UCSD-AML1 (cell line): ENCODE results near the gene FBXO5.
A peak's percentile ranks its signal among the peaks of the same experiment; 100 is the strongest.
"Not testable (repeated sequence)": the region's sequence is repeated elsewhere in the genome, so short reads cannot be mapped to it uniquely, and the experiment has no call there.

Source experiments
- DNase-seq: peaks from one replicate; lab custom pipeline; 2025; ENCODE audit not compliant: unreplicated experiment; lab: John Stamatoyannopoulos, UW

FBXO5 gene, protein sequence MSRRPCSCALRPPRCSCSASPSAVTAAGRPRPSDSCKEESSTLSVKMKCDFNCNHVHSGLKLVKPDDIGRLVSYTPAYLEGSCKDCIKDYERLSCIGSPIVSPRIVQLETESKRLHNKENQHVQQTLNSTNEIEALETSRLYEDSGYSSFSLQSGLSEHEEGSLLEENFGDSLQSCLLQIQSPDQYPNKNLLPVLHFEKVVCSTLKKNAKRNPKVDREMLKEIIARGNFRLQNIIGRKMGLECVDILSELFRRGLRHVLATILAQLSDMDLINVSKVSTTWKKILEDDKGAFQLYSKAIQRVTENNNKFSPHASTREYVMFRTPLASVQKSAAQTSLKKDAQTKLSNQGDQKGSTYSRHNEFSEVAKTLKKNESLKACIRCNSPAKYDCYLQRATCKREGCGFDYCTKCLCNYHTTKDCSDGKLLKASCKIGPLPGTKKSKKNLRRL

DNA sequence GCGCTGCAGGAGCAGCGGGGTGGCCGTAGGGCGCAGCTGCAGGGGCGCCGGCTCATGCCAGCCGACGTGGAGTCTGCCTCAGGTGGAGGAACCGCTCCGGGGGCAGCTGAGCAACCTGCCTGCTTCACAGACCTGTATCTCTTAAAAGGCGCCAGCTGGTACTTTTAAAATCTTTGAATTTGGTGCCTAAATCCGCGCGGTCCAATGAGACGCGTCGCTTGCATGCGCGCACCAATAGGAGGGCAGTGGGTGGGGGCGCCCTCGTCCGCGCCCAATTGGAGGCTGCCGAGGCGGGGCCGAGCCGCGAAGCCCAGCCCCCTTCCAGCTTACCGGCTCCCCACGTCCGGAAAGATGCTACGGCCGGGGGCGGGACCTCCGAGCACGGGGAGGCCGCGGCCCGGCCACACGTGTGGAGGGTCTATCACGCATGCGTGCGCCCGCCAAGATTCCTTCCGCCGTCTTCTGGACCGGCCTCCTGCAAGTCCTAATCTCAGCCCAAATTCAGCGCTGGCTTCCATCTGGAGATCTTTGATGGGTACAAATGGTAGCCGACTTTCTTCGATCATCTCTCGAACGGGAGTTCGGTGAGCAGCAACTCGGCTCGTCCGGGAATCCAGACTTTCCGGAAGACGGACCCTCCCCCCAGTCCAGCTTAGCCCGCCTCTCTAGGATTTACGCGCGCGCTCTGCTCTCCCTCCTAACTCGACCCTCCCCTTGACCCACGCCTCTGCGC lies at the start of gene FBXO5:
Gene FBXO5, minus strand, starts transcription at position 138 of the 733 bp plus-strand sequence. Its CDS starts 82 bp downstream, at position 56.
- DNase-seq = peak; percentile 98

DNA sequence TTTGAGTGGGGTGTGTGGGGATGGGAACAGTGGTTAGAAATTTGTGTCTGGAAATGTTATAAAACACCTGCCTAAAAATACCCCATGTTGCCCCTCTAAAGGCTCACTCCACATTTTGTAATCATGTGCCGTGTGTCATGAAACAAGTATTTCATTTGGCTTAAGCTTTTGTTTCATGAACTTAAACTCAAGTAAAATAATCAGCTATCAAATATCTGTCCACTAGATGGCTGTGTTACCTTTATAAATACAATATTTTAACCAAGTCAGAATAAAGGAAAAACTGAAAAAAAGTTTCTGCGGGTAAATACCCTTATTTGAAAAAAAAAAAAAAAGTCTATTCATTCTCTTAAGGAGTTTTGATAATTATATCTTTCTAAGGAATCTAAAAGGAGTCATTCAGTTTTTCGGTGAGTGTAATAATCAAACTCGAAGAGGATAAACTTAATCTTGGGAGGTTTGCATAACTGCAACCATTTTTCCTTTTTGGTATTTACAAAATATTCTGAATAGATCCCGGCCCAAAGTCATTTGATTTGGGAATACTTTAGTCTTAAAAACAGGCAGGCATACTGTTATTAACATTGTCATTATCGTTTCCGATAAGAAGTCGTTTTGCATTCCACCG lies 49.5 kb upstream of the FBXO5 start:
- no peak for DNase-seq

DNA sequence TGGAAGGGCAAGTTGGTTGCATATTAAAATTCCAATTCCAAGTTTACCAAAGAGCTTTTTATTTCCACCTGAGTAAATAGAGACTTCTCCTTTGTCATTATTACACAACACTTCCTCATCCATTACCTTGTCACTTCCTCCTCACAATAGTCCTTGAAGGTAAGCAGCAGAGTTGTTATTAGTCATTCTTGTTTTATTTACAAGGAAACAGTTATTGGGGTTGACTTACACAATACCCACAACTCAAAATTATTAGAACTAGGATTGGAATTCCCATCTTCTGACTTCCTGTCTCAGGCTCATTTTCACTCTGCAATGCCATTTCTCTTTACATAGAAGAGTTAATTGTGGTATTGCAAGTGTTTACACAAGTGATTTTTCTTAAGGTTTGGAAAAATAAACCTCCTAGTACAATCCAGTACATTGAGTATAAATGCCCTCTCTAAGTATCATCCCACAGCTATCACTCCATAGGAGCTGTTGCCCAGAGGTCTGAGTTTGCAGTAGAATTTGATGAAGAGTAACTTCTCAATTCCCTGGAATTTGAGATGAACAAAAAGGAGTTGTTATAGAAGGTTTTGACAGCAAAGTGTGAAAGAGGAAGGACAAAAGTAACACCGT lies 48.6 kb upstream of the FBXO5 start:
- no peak for DNase-seq

DNA sequence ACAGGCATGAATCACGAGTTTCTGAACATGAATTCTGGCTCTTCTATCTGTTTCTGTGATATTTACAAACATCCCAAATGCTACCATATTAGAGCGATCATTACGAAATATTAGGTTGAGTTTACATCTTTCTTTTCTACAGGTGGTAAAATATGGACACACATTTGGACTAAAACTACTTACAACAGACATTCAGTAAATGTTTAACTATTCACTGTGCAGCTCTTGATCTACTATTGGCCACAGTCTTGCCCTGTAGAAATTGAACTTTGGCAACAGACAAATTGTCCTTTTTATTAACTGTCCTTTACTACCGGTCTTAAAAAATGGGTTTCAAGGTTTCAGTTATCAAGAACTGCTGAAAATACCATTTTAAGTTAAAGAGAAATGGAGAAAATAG lies 46.1 kb upstream of the FBXO5 start:
- DNase-seq = no peak

DNA sequence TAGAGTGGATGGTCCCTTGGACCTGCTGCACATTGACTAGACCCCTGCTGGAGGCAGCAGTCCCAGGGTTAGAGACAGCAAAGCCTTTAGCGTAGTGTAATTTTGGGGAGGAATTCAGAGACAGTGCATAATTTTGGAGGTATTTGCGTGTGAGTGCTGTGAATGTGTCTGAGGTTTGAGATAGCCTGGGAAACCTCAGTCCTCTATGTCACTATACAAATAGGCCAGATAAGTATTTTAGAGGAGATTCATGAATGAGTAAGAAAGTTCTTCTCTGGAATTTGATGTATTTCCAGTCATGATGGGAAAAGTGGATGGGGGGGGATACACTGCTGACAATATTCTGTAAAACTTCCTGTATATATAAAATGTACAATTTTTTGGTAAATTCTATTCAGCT lies 45.4 kb upstream of the FBXO5 start:
- DNase-seq = no peak

DNA sequence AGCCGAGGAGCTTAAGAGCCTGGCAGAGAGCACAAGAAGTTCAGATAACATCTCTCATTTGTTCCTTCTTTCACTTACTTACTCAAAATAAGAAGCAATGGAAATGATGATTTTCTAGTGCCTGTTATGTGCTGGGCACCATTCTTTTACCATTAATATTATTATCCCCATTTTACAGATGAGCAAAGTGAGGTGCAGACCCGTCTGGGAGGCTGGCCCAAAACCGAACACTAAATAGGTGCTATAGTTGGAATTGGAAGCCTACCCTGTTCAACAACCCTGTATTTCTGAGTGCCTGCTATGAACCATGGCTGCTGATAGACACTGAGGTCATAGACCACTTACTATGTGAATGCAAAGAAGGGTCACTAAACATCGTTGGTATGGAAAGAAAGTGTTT lies 44.6 kb upstream of the FBXO5 start:
- DNase-seq = no peak

DNA sequence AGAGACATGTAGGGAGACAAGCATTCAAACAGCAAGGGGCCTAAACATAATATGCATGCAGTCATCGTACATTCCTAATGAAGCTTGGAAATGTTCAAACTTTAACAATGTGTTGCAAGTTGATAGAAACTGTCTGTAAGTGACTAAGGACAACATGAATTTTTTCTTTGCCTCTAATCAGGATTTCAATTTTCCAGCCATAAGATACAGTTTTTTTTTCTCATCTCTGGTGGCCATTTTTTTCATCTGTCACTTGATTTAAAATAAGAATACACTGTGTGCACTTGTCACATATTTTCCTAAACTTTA lies 41.8 kb upstream of the FBXO5 start:
- DNase-seq = no peak

DNA sequence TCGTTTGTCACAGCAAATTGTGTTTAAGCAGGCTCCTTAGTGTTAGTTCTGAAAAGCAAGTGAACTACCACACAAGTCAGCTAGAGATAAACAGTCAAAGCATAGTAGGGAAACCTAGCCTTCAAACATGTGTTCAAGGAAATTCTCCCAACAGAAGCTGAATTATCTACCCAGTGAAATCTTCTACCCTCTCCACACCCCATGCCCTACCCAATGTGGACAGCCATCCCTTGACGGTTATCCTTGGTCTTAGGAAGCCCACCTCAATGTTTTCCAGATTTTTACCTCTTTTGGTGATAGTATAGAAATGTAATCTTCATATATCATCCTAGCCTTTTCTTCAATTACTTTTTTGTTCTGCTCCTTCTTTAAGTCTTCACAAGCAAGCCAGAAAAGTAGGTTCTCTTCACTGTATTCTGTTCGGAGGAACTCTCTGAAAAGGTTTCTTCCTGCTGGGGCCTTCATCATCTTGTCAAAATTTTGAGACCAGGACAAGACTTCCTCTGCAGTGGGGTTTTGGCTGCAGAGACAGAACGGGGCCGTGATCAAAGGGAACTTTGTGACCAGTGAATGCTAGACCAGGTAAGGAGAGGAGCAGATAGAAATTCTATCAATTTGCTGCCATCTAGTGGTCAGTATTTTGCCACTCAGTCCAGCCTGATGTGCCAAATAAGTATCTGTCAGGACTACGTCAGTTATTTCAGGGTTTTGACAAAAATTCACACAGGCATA lies 41.3 kb upstream of the FBXO5 start:
- DNase-seq = peak; percentile 14

DNA sequence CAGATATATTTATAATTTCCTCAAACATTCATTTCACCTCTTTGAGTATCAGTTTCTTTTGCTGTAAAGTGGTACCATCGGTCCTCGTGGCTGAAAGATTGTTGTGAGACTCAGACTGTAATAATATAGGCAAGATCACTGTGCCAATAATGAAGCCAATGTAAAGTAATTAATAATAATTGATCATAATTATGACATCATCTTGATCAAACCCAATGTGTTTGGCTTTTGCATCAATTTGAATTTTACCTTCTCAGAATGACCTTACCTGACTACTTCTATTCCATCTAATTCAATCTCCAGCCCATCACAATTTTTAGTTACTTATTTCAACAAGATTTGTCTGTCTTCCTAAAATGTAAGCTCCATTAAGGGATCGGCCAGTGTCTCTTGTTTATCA lies 35.5 kb upstream of the FBXO5 start:
- no peak for DNase-seq

DNA sequence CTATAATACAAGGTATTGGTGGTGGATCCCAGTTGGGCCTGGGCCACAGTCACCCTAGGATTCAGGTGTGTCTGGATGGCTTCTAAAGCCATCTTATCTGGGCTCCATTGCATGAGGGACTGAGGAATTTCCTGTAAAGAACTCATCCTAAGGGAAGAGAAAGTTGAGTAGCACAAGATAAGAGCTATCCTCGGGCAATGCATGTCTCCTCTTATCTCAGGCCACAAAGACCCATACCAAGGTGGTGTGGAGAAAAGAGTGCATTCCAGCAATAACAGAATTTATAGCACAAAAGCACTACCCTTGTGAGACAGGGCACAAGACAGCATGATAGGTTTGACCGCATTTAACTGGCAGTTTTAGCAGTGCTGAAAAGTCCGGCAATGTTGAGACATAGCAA lies 34.0 kb upstream of the FBXO5 start:
- DNase-seq = no peak

DNA sequence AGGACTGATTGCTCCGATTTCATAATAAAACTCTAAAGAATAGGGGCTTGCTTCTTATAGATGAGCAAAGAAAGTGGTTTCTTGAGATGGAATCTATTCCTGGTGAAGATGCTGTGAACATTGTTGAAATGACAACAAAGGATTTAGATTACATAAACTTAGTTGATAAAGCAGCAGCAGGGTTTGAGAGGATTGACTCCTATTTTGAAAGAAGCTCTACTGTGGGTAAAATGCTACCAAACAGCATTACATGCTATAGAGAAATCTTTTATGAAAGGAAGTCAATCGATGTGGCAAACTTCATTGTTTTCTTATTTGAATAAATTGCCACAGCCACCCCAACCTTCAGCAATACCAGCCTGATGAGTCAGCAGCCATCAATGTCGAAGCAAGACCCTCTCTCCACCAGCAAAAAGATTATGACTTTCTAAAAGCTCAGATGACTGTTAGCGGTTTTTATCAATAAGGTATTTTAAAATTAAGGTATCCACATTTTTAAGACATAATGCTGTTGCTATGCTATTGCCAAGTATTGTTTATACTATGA lies 32.3 kb upstream of the FBXO5 start:
- no peak for DNase-seq

DNA sequence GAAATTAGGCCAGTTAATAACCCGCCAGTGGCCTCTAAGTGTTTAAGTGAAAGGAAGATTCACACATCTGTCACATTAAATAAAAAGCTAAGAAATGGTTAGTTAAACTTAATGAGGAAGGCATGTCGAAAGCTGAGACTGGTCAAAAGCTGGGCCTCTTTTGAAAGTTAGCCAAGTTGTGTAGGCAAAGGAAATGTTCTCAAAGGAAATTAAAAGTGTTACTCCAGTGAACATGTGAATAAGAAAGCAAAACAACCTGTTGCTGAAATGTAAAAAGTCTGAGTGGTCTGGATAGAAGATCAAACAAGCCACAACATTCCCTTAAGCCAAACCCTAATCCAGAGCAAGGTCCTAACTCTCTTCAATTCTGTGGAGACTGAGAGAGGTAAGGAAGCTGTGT lies 30.6 kb upstream of the FBXO5 start:
- DNase-seq = no peak

DNA sequence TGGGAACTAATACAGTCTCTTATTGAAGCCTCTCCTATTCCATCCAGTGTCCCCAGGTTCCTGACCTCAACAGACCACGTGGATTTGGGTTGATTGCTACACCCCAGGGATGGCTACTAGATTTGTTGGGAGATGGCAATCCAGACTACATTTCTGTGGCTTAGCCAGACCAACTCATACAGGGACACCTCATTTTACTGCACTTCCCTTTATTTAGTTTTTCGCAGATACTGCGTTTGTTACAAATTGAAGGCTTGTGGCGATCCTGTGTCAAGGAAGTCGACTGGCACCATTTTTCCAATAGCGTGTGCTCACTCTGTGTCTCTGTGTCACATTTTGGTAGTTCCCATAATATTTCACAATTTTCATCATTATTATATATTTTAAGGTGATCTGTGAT lies 30.0 kb upstream of the FBXO5 start:
- no peak for DNase-seq

DNA sequence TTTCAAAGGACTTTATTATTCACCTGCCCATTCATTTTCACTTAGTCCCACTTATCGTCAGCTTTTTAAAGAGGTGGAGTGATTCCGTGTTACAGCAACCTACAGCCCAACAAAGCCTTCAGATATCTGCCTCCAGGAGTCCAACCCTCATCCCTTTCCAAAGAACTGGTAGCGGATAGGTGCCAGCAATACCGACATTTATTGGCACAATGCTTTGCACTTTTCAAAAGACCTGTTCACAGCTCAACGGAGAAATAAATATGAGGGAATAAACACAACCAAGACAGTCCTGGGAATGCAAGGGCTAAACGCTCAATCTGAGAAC lies 20.5 kb upstream of the FBXO5 start:
- no peak for DNase-seq

DNA sequence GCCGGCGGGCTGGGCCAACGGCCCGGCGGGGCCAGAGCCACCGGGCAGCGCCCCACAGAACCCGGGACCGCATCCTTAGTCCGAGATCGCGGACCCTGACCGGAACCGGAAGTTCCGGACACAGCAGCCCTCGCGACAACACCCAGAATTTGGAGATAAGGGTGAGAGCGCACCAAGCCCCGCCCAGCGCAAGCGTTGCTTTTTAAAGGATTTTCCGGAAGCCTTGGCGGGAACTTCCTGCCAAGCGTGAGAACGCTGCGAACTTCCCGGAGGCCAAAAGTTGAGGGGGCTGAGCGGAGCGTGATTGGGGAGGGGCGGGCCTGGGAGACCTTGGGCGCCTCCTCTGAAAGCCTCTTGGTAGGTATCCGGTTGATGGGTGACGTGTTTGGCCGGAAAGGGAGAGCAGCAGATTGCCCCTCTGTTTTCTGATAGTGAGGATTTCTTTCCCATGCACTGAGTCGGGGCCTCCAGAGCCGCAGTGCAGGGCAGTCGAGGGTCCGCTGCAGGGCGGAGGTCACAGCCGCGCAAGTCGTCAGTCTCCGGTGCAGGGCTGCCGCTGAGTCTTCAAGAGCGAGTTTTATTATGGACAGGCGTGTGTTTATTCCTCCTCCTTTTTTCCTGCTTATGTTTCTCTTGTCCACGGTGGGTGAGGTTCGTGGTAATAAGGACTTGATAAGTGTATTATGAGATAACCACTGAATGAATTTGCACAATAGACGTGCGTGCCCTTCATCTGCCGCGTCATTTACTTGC lies 19.9 kb upstream of the FBXO5 start, which contains the start of gene MTRF1L:
Gene MTRF1L, minus strand, starts transcription at position 97 of the 753 bp plus-strand sequence. Its CDS starts 24 bp downstream, at position 73.
- DNase-seq = peak; percentile 94

DNA sequence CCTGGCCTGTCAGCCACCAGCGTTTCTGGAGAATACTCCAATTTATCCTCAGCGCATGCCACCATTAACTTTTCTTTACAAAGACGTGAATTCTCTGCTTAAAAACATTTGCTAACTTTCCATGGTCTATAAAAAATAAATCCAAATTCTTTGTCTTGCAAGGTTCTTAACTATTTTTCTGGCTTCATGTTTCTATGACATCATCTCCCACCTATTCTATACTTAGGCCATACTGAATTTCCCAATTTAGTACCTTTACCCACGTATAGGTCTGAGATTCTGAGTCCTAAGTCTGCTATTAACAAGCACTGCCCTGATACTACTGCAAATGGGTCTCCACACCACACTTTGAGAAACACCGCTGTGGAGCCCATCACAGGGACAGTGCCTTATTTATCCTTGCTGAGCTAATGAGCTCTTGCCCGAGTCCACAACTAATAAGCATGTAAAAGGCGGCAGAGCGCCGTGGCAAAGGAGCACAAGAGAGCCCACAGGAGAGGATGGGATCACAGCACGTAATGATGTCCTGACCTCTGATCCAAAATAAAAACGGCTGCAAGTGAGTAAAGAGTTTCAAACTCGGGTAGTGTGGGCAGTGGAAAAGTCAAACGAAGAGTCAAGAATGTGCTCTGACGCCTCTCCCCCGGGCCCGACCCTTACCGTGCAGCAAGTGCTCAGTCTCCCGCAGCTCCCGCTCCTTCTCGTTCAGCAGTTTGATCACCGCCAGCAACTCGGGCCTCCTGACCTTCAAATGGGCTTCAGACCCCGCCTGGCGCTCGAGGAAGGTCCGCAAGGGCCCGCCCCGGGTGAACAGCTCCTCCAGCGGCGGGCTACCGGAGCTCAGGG lies 19.1 kb upstream of the FBXO5 start:
- peak; percentile 60 for DNase-seq

DNA sequence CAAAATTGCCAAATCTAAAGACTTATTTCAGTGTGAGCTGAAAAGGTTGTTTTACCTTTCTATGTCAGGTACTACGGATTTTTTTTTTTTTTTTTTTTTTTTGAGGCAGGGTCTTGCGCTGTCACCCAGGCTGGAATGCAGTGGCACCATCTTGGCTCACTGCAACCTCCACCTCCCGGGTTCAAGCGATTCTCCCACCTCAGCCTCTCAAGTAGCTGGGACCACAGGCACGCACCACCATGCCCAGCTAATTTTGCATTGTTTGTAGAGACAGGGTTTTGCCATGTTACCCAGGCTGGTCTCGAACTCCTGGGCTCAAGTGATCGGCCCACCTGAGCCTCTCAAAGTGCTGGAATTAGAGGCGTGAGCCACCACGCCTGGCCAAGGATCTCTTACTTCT lies 17.9 kb upstream of the FBXO5 start:
- DNase-seq = not testable (repeated sequence)

DNA sequence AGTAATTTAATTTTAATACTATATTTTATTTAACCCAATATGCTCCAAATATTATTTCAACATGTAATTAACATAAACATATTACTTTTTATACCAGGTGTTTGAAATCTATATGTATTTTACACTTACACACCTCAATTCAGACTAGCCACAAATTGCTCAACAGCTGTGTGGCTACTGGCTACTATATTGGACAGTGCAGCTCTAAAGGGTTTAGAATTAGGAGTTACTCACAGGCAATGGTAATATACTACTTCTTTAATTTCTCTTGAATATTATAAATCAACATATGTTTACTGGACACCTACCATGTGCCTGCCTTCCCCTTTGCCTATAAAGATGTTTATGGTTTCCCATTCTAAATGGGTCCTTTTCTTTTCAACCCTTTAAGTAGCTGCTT lies 17.4 kb upstream of the FBXO5 start:
- DNase-seq = no peak

DNA sequence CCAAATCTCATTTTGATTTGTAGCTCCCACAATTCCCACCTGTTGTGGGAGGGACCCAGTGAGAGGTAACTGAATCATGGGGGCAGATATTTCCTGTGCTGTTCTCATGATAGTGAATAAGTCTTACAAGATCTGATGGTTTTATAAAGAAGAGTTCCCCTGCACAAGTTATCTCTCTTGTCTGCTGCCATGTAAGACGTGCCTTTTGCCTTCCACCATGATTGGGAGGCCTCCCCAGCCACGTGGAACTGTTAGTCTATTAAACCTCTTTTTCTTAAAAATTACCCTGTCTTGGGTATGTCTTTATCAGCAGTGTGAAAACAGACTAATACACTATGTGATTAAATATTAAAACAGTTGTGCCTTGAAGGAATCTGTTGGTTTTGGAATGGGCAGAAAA lies 16.7 kb upstream of the FBXO5 start:
- DNase-seq = not testable (repeated sequence)
